Left lung (tissue), 10 donors: ENCODE measurements around the gene IL19. TPM values are rescaled to one million over a fixed set of nuclear protein-coding genes. Genes with fewer than 3 reads are reported as not detected.
"Not testable (repeated sequence)": the region's sequence is repeated elsewhere in the genome, so short reads cannot be mapped to it uniquely, and the experiment has no call there.

Experiments
- ATAC-seq: fragments of 200-7000 bp; cut with Tn5 transposase; one replicate; pipeline ENCODE4 v1.9.1; 2020; ENCODE audit warnings: moderate library complexity
- DNase-seq, 4 donors: peaks; one replicate each; pipeline ENCODE4 v3.0.0-alpha.2; 2013 to 2020
- H3K27ac ChIP-seq, 2 donors: fragments of 200-600 bp; sonication (generic) in 1 of 2; one replicate each; pipeline versions ENCODE4 v1.5.0 to v1.8.0; 2020 to 2021
- H3K27me3 ChIP-seq, 2 donors: fragments of 200-600 bp; sonication (generic) in 1 of 2; one replicate each; pipeline versions ENCODE4 v1.5.0 to v1.8.0; 2020 to 2021
- H3K36me3 ChIP-seq, 2 donors: fragments of 200-600 bp; sonication (generic) in 1 of 2; one replicate each; pipeline versions ENCODE4 v1.5.0 to v1.8.0; 2020 to 2021
- H3K4me1 ChIP-seq, 2 donors: fragments of 200-600 bp; one replicate each; pipeline ENCODE4 v1.8.0; 2021
- H3K4me3 ChIP-seq, 2 donors: fragments of 200-600 bp; sonication (generic) in 1 of 2; one replicate each; pipeline versions ENCODE4 v1.5.0 to v1.8.0; 2020 to 2021; ENCODE audit warnings: mild to moderate bottlenecking in 1 of 2
- H3K9me3 ChIP-seq, 2 donors: fragments of 200-600 bp; sonication (generic) in 1 of 2; one replicate each; pipeline versions ENCODE4 v1.5.0 to v1.8.0; 2020 to 2021
- intact Hi-C, 2 donors: fragments of 100-400 bp; cut with DNase I; formaldehyde crosslinking; loops; one replicate each; pipeline versions ENCODE4 v1.11.2 to v1.14.2; 2022
- polyA plus RNA-seq, 6 donors: library from polyadenylated mRNA; unstranded; fragments of 120-200 nt; gene quantifications; one replicate each; pipeline ENCODE4 v1.2.1, GENCODE V29; 2013; ENCODE audit not compliant: insufficient read length in 6 of 6
- total RNA-seq, 2 donors: library from RNA; stranded (reverse); fragmentation: NEBNext Ultra II Directional; extraction: Animal tissue kit (Norgen Biotek cat#: 25700); gene quantifications; one replicate each; pipeline ENCODE4 v1.2.1, GENCODE V29; 2021
- TF ChIP-seq, protein P1 (sequence below), 2 donors: fragments of 200-600 bp; sonication (generic) in 1 of 2; IDR thresholded peaks; one replicate each; pipeline versions ENCODE4 v1.5.0 to v1.8.0; 2021; ENCODE audit warnings: antibody characterized with exemption in 2 of 2
- donor health status: DM: no; HTN: yes; CAD: no.
- donor health status: DM: no; HTN: no; CAD: no.

IL19 gene
- total and polyA plus RNA-seq, 8 donors, result not detected

DNA sequence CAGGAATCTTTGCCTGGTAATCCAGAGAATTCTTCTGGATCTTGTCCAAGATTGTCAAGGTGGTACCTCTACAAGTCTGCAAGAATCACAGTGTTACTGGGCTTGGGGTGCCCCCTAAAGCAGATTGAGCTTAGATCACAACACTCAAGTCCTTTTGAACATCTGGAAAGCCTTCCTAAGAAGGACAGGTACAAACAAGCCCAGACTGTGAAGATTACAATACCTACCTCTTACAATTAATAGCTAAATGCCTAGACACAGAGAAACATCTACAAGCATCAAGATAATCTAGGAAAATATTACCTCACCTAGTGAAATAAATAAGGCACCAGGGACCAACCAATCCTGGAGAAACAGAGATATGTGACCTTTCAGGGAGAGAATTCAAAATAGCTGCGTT is 77.4 kb downstream of the IL19 start:
- intact Hi-C loops, result no loop called here
- no peak for ATAC-seq

DNA sequence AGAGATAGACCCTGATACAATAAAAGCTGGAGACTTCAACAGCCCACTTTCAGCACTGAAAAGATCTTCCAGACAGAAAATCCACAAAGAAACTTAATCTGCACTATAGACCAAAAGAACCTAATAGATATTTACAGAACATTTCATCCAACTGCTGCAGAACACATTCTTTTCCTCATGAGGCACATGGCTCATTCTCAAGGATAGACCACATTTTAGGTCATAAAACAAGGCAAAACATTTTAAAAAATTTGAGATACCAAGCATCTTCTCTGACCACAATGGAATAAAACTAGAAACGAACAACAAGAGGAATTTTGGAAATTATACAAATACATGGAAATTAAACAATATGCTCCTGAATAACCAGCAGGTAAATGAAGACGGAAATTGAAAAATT is 79.8 kb downstream of the IL19 start:
- H3K9me3 ChIP-seq, result no peaks in the 10 kb centered on the region
- H3K4me1 ChIP-seq, result peaks cover 0 to 3% of the 10 kb centered on the region in 2 donors
- DNase-seq (no peak), ATAC-seq (no peak)
- H3K27me3 ChIP-seq, result no peaks in the 10 kb centered on the region
- TF ChIP-seq, protein P1, sequence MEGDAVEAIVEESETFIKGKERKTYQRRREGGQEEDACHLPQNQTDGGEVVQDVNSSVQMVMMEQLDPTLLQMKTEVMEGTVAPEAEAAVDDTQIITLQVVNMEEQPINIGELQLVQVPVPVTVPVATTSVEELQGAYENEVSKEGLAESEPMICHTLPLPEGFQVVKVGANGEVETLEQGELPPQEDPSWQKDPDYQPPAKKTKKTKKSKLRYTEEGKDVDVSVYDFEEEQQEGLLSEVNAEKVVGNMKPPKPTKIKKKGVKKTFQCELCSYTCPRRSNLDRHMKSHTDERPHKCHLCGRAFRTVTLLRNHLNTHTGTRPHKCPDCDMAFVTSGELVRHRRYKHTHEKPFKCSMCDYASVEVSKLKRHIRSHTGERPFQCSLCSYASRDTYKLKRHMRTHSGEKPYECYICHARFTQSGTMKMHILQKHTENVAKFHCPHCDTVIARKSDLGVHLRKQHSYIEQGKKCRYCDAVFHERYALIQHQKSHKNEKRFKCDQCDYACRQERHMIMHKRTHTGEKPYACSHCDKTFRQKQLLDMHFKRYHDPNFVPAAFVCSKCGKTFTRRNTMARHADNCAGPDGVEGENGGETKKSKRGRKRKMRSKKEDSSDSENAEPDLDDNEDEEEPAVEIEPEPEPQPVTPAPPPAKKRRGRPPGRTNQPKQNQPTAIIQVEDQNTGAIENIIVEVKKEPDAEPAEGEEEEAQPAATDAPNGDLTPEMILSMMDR (IDR thresholded peaks at IDR 0.05), result no peak
- H3K4me3 ChIP-seq, result no peak overlapping the region
- intact Hi-C loops, result no loop called here
- H3K27ac ChIP-seq, result no peak overlapping the region
- H3K36me3 ChIP-seq, result no peaks in the 10 kb centered on the region

More for the DNA sequence above, 77.4 kb downstream of the IL19 start:
- H3K27ac ChIP-seq, result no peak overlapping the region
- H3K36me3 ChIP-seq, result no peaks in the 10 kb centered on the region
- no peaks in the 10 kb centered on the region for H3K27me3 ChIP-seq
- no peaks in the 10 kb centered on the region for H3K9me3 ChIP-seq
- TF ChIP-seq, protein P1 (IDR thresholded peaks at IDR 0.05), result no peak
- H3K4me1 ChIP-seq, result peaks cover 0 to 3% of the 10 kb centered on the region in 2 donors
- no peak overlapping the region for H3K4me3 ChIP-seq
- no peak for DNase-seq

DNA sequence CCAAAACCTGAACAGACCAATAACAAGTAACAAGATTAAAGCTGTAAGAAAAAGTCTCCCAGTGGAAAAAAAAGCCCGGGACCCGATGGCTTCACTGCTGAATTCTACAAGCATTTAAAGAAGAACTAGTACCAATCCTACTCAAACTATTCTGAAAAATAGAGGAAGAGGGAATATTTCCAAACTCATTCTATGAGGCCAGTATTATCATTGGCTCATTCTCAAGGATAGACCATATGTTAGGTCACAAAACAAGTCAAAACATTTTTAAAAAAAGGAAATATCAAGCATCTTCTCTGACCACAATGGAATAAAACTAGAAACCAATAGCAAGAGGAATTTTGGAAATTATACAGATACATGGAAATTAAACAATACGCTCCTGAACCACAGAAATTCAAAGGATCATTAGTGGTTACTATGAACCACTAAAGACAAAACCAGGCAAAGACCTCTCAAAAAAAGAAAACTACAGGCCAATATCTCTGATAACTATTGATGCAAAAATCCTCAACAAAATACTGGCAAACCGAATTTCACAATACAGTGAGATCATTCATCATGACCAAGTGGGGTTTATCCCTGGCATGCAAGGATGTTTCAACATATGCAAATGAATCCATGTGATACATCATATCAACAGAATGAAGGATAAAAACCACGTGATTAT is 80.9 kb downstream of the IL19 start:
- TF ChIP-seq, protein P1 (IDR thresholded peaks at IDR 0.05), result no peak
- intact Hi-C loops, result no loop called here
- ATAC-seq (no peak), DNase-seq (no peak)
- Histone ChIP-seq H3K9me3 (no peaks in the 10 kb centered on the region), H3K4me3 (no peak overlapping the region), H3K27ac (no peak overlapping the region), H3K4me1 (peaks cover 0 to 3% of the 10 kb centered on the region in 2 donors), H3K36me3 (no peaks in the 10 kb centered on the region), H3K27me3 (no peaks in the 10 kb centered on the region)

DNA sequence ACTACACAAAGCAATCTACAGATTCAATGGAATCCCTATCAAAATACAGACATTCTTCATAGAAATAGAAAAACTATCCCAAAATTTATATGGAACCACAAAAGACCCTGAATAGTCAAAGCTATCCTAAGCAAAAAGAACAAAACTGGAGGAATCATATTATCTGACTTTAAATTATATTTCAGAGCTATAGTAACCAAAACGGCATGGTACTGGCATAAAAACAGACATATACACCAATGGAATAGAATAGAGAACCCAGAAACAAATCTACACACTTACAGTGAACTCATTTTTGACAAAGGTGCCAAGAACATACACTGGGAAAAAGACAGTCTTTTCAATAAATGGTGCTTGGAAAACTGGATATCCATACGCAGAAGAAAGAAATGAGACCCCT is 82.1 kb downstream of the IL19 start:
- H3K4me1 ChIP-seq, H3K36me3 ChIP-seq, H3K27ac ChIP-seq, DNase-seq, intact Hi-C loops, ATAC-seq, H3K4me3 ChIP-seq, H3K9me3 ChIP-seq, H3K27me3 ChIP-seq: not testable (repeated sequence)

DNA sequence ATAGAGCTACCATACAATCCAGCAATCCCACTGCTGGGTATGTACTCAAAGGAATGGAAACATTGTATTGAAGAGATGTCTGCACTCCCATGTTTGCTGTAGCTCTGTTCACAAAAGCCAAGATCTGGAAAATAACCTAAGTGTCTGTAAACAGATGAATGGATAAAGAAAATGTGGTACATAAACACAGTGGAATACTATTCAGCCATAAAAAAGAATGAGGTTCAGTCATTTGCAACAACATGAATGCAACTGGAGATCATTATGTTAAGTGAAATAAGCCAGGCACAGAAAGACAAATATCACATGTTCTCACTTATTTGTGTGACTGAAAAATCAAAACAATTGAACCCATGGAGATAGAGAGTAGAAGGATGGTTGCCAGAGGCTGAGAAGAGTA is 83.1 kb downstream of the IL19 start:
- H3K4me3 ChIP-seq, H3K4me1 ChIP-seq, H3K9me3 ChIP-seq, H3K27ac ChIP-seq, H3K27me3 ChIP-seq, ATAC-seq, DNase-seq, H3K36me3 ChIP-seq, intact Hi-C loops: not testable (repeated sequence)

DNA sequence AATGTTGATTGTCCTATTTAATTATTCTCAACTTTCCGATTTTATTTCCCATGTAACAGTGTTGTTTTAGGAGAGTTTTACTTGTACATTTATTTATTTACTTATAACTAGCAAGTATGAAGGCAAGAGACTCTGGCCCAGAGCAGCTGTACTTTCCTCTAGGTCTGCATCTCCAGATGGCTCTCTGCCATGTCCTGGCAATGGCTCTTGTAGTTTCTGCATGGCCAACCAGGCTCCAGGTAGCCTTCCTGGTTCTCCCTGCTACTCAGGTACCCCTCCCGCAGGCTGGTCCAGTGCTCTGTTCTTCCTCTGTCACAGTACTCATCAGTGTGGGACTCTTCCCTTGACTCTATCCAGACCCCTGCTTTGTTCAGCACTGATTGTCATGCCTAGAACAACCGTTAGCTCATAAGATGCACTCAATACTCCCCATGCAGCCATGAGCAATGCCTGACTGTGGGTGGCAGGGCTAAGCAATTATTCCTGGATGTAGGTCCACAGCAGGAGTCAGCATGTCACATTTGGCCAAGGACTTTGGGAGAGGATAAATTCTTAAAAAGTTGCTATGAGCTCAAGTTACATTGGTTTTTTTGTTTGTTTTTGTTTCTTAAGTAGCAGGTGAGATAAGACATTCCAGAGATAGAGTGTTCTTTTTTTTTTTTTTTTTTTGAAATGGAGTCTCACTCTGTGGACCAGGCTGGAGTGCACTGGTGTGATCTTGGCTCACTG is 84.0 kb downstream of the IL19 start:
- Histone ChIP-seq H3K27me3 (no peaks in the 10 kb centered on the region), H3K27ac (no peak overlapping the region), H3K9me3 (no peaks in the 10 kb centered on the region), H3K4me1 (peaks cover 0 to 3% of the 10 kb centered on the region in 2 donors), H3K4me3 (no peak overlapping the region), H3K36me3 (no peaks in the 10 kb centered on the region)
- ATAC-seq (peak; percentile 65), DNase-seq (no peak)
- intact Hi-C loops, result no loop called here
- TF ChIP-seq, protein P1 (IDR thresholded peaks at IDR 0.05), result no peak
